GM23338 (cell line): ENCODE measurements around the gene TRABD2A. TPM values are rescaled to one million over a fixed set of nuclear protein-coding genes. Genes with fewer than 3 reads are reported as not detected.

Experiments
- ATAC-seq: fragments of 200-7000 bp; cut with Tn5 transposase; 3 replicates; pipeline ENCODE4 v1.9.1; 2020
- DNase-seq: peaks from one replicate; pipeline ENCODE4 v3.0.0-alpha.2; 2015; ENCODE audit warnings: low spot score
- H2AFZ ChIP-seq: fragments of 200-600 bp; sonication (generic); 2 replicates; pipeline ENCODE4 v1.8.0; 2016; ENCODE audit warnings: antibody characterized with exemption, mild to moderate bottlenecking, moderate library complexity
- H3F3A ChIP-seq: fragments of 200-600 bp; sonication (generic); replicated peaks from 2 replicates; pipeline ENCODE4 v1.8.0; 2017; ENCODE audit warnings: antibody characterized with exemption, mixed run types, low read depth
- H3K27ac ChIP-seq: fragments of 200-600 bp; sonication (generic); 2 replicates; pipeline ENCODE4 v1.6.1; 2016; ENCODE audit warnings: low read depth
- H3K27me3 ChIP-seq: fragments of 200-600 bp; sonication (generic); 2 replicates; pipeline ENCODE4 v1.8.0; 2016; ENCODE audit warnings: mild to moderate bottlenecking, mixed run types, moderate library complexity; ENCODE audit not compliant: insufficient read depth
- H3K36me3 ChIP-seq: fragments of 200-600 bp; sonication (generic); 2 replicates; pipeline ENCODE4 v1.8.0; 2016; ENCODE audit warnings: mild to moderate bottlenecking; ENCODE audit not compliant: insufficient read depth
- H3K4me1 ChIP-seq: fragments of 200-600 bp; sonication (generic); 2 replicates; pipeline ENCODE4 v1.8.0; 2016; ENCODE audit warnings: mild to moderate bottlenecking, moderate library complexity; ENCODE audit not compliant: insufficient read depth
- H3K4me2 ChIP-seq: fragments of 200-600 bp; sonication (generic); 2 replicates; pipeline ENCODE4 v1.7.1; 2017; ENCODE audit warnings: mixed run types
- H3K4me3 ChIP-seq: fragments of 200-600 bp; sonication (generic); 2 replicates; pipeline ENCODE4 v1.6.1; 2016; ENCODE audit warnings: mixed run types
- H3K79me2 ChIP-seq: fragments of 200-600 bp; sonication (generic); replicated peaks from 2 replicates; pipeline ENCODE4 v1.8.0; 2017; ENCODE audit warnings: mild to moderate bottlenecking; ENCODE audit not compliant: insufficient read depth
- H3K9me2 ChIP-seq: fragments of 200-600 bp; sonication (generic); 2 replicates; pipeline ENCODE4 v1.8.0; 2017; ENCODE audit not compliant: insufficient read depth
- H4K20me1 ChIP-seq: fragments of 200-600 bp; sonication (generic); replicated peaks from 2 replicates; pipeline ENCODE4 v1.8.0; 2017; ENCODE audit warnings: mild to moderate bottlenecking; ENCODE audit not compliant: insufficient read depth
- H3K27ac Mint-ChIP-seq: 2 replicates; pipeline ENCODE4 v1.8.0; 2020; ENCODE audit warnings: inconsistent platforms, mild to moderate bottlenecking, moderate library complexity, mixed read lengths
- H3K27me3 Mint-ChIP-seq: 3 replicates; pipeline ENCODE4 v1.8.0; 2022; ENCODE audit warnings: low read depth, mild to moderate bottlenecking, moderate library complexity, mixed read lengths, inconsistent platforms; ENCODE audit not compliant: insufficient read depth, poor library complexity
- H3K36me3 Mint-ChIP-seq: 3 replicates; pipeline ENCODE4 v1.8.0; 2021; ENCODE audit warnings: low read depth, mild to moderate bottlenecking, inconsistent platforms, moderate library complexity, mixed read lengths
- H3K4me1 Mint-ChIP-seq: 3 replicates; pipeline ENCODE4 v1.8.0; 2020; ENCODE audit warnings: mild to moderate bottlenecking, inconsistent platforms, mixed read lengths
- H3K4me3 Mint-ChIP-seq: 3 replicates; pipeline ENCODE4 v1.8.0; 2021; ENCODE audit warnings: moderate library complexity, mild to moderate bottlenecking, inconsistent platforms, mixed read lengths
- H3K9me3 Mint-ChIP-seq: 3 replicates; pipeline ENCODE4 v1.8.0; 2020; ENCODE audit warnings: moderate library complexity, mild to moderate bottlenecking, inconsistent platforms, mixed read lengths
- EZH2 ChIP-seq: fragments of 200-600 bp; sonication (generic); IDR thresholded peaks from one replicate; pipeline ENCODE4 v1.8.0; 2017; ENCODE audit warnings: antibody characterized with exemption, mild to moderate bottlenecking, low read depth; ENCODE audit not compliant: unreplicated experiment
- NANOG ChIP-seq: IDR thresholded peaks from 2 replicates; pipeline ENCODE4 v1.6.1; 2016; ENCODE audit warnings: antibody characterized with exemption, borderline replicate concordance
- ZNF114 ChIP-seq: fragments of 250-450 bp; sonication (Bioruptor Pico); IDR thresholded peaks from 2 replicates; pipeline ENCODE4 v1.5.0; 2020; ENCODE audit warnings: mild to moderate bottlenecking, moderate library complexity
- polyA plus RNA-seq: library from polyadenylated mRNA; unstranded; fragments of >200 nt; fragmentation: Nextera tagmentation; extraction: Ambion mirVana; gene quantifications from 2 replicates; pipeline ENCODE4 v1.2.1, GENCODE V29; 2016
- total RNA-seq: library from RNA; depleted of rRNA; stranded (reverse); fragments of >200 nt; shearing (Covaris generic); gene quantifications from 2 replicates; pipeline ENCODE4 v1.2.3, GENCODE V29; 2014
- TF ChIP-seq, protein P1 (sequence below): fragments of 250-450 bp; sonication (Bioruptor Pico); IDR thresholded peaks from 2 replicates; pipeline ENCODE4 v1.5.0; 2020; ENCODE audit warnings: mild to moderate bottlenecking, moderate library complexity

Gene TRABD2A
- total and polyA plus RNA-seq, 2 experiments from 2014 or later, result 5.5 to 12.1 TPM

DNA sequence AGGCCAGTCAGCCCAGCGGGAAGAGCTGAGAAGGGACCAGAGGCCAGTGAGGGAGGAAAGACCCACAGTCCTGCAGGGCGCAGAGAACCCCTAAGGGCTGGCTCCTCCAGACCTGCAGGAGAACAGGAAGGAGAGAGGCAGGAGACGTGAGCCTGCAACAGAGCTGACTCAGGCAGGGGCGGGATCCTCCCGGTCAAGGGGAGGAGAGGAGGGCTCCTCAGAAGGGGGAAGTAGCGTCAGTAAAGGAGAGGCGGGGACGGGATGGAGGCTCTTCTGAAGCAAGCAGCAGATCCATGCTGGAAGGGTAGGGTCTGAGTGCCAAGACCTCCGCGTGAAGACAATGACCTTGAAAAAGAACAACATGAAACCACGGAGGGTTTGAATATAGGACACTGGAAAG lies 50.8 kb downstream of the TRABD2A start (continued):
- TF ChIP-seq, protein P1, sequence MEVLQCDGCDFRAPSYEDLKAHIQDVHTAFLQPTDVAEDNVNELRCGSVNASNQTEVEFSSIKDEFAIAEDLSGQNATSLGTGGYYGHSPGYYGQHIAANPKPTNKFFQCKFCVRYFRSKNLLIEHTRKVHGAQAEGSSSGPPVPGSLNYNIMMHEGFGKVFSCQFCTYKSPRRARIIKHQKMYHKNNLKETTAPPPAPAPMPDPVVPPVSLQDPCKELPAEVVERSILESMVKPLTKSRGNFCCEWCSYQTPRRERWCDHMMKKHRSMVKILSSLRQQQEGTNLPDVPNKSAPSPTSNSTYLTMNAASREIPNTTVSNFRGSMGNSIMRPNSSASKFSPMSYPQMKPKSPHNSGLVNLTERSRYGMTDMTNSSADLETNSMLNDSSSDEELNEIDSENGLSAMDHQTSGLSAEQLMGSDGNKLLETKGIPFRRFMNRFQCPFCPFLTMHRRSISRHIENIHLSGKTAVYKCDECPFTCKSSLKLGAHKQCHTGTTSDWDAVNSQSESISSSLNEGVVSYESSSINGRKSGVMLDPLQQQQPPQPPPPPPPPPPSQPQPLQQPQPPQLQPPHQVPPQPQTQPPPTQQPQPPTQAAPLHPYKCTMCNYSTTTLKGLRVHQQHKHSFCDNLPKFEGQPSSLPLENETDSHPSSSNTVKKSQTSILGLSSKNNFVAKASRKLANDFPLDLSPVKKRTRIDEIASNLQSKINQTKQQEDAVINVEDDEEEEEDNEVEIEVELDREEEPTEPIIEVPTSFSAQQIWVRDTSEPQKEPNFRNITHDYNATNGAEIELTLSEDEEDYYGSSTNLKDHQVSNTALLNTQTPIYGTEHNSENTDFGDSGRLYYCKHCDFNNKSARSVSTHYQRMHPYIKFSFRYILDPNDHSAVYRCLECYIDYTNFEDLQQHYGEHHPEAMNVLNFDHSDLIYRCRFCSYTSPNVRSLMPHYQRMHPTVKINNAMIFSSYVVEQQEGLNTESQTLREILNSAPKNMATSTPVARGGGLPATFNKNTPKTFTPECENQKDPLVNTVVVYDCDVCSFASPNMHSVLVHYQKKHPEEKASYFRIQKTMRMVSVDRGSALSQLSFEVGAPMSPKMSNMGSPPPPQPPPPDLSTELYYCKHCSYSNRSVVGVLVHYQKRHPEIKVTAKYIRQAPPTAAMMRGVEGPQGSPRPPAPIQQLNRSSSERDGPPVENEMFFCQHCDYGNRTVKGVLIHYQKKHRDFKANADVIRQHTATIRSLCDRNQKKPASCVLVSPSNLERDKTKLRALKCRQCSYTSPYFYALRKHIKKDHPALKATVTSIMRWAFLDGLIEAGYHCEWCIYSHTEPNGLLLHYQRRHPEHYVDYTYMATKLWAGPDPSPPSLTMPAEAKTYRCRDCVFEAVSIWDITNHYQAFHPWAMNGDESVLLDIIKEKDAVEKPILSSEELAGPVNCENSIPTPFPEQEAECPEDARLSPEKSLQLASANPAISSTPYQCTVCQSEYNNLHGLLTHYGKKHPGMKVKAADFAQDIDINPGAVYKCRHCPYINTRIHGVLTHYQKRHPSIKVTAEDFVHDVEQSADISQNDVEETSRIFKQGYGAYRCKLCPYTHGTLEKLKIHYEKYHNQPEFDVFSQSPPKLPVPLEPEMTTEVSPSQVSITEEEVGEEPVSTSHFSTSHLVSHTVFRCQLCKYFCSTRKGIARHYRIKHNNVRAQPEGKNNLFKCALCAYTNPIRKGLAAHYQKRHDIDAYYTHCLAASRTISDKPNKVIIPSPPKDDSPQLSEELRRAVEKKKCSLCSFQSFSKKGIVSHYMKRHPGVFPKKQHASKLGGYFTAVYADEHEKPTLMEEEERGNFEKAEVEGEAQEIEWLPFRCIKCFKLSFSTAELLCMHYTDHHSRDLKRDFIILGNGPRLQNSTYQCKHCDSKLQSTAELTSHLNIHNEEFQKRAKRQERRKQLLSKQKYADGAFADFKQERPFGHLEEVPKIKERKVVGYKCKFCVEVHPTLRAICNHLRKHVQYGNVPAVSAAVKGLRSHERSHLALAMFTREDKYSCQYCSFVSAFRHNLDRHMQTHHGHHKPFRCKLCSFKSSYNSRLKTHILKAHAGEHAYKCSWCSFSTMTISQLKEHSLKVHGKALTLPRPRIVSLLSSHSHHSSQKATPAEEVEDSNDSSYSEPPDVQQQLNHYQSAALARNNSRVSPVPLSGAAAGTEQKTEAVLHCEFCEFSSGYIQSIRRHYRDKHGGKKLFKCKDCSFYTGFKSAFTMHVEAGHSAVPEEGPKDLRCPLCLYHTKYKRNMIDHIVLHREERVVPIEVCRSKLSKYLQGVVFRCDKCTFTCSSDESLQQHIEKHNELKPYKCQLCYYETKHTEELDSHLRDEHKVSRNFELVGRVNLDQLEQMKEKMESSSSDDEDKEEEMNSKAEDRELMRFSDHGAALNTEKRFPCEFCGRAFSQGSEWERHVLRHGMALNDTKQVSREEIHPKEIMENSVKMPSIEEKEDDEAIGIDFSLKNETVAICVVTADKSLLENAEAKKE (CRISPR knock-in tag), result no peak

DNA sequence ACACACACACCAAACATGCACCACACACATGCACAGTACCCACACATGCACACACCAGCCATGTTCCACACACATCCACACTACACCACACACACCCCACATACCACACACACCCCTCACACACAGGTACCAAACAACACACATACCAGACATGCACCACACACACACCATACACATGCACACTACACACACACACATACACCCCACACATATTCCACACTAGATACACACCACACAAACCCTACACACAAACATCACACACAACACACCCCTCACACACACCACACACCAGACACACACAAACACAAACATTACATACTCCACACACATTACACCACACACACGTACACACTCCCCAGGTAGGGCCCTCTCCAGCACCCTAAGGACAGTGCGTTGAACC lies 51.2 kb downstream of the TRABD2A start:
- Mint-ChIP-seq H3K4me3 (no peak overlapping the region), H3K4me1 (peaks cover 17% of the 10 kb centered on the region), H3K36me3 (no peaks in the 10 kb centered on the region), H3K9me3 (no peaks in the 10 kb centered on the region), H3K27ac (no peak overlapping the region), H3K27me3 (peaks cover 2% of the 10 kb centered on the region)
- H3K4me2 ChIP-seq, result no peak overlapping the region
- H4K20me1 ChIP-seq, result no peaks in the 10 kb centered on the region
- TF ChIP-seq, protein P1 (CRISPR knock-in tag), result no peak
- TF ChIP-seq EZH2 (no peak), NANOG (no peak), ZNF114 (CRISPR knock-in tag) (no peak)
- ATAC-seq (no peak), DNase-seq (no peak)
- H3K36me3 ChIP-seq, result no peaks in the 10 kb centered on the region
- H3K27ac ChIP-seq, result no peak overlapping the region
- H3F3A ChIP-seq, result no peaks in the 10 kb centered on the region
- 0 out of 2 replicates have a peak, but pooled peaks cover 5% of the 10 kb centered on the region for H3K9me2 ChIP-seq
- H2AFZ ChIP-seq, result no peak overlapping the region
- no peaks in the 10 kb centered on the region for H3K79me2 ChIP-seq
- no peaks in the 10 kb centered on the region for H3K27me3 ChIP-seq
- no peak overlapping the region for H3K4me3 ChIP-seq
- H3K4me1 ChIP-seq, result 0 out of 2 replicates have a peak, but pooled peaks cover 5% of the 10 kb centered on the region
